Measurements from ENCODE around the gene TMEM151A.

Gene TMEM151A

DNA sequence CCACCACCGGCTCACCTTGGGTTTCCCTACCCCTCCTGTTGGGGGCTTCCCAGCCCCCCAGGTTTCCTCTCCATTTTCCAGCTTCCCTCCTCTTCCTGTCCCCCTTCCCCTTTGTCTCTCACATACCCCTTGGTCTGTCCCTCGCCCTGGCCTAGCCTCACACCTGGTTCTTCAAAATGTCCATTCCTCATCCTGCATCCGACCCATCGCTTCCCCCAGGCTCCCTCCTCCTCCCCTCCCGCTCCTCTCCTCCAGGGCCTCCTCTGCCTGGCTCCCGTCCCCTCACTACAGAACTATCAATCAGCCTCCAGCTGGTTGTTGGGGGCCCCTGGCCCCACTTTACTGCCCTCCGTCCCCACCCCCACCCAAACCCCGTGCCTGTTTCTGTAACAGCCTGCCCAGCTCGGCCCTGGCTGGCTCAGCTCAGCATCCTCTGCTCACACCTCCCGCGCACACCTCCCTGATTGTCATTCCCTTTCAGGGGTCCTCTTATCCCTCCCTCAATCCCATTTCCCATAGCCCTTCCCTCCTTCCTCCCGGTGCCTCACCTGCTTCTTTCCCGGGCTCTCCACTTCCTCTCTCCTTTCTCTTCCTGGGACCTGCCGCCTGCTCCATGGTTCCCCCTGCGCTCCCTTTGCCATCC lies 12.5 kb upstream of the TMEM151A start:
- TF ChIP-seq, protein P1, sequence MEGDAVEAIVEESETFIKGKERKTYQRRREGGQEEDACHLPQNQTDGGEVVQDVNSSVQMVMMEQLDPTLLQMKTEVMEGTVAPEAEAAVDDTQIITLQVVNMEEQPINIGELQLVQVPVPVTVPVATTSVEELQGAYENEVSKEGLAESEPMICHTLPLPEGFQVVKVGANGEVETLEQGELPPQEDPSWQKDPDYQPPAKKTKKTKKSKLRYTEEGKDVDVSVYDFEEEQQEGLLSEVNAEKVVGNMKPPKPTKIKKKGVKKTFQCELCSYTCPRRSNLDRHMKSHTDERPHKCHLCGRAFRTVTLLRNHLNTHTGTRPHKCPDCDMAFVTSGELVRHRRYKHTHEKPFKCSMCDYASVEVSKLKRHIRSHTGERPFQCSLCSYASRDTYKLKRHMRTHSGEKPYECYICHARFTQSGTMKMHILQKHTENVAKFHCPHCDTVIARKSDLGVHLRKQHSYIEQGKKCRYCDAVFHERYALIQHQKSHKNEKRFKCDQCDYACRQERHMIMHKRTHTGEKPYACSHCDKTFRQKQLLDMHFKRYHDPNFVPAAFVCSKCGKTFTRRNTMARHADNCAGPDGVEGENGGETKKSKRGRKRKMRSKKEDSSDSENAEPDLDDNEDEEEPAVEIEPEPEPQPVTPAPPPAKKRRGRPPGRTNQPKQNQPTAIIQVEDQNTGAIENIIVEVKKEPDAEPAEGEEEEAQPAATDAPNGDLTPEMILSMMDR (IDR thresholded peaks at IDR 0.05; ENCODE audit: insufficient read depth, low read depth, low read length, missing control alignments): no peak
- H3K4me3 ChIP-seq (ENCODE audit: low read length): no peak overlapping the region
- no peak for DNase-seq (ENCODE audit: low read depth)

DNA sequence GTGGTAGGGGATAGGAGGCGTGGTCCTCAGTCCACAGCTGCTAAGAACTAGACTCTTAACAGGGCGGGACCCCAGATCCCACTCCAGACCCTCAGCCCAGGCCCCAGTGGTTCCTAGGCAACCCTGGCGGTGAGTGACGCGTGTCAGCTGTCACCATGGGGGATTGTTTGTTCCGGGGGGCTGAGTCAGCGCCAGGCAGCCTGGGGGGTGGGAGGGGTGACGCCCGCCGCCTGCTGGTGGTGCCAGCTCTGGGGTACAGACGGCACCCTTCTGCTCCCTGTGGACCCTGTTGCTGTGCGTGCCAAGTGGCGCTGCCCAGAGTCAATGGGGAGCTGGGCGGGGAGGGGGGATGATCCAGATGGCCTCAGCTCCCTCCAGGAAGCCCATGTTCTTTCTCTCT lies 11.3 kb upstream of the TMEM151A start:
- H3K4me3 ChIP-seq (ENCODE audit: low read length): no peak overlapping the region
- no peak for DNase-seq (ENCODE audit: low read depth)
- TF ChIP-seq, protein P1 (IDR thresholded peaks at IDR 0.05; ENCODE audit: insufficient read depth, low read depth, low read length, missing control alignments): no peak

DNA sequence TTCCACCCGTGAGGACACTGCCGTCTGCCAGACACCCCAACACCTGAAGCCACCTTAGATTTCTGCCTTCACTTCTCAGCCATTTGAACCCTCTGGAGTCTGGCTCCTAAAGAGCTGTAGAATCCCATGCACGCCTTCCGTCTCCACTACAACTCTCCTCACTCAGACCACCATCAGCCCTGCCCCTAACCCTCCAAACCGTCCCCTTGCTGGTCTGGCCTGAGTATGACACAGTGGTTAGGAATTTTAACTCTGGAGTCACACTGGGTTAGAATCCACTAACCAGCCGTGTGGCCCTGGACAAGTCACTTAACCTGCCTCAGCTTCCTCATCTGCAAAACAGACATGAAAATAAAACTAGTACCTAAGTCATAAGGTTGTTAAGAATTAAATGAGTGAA lies 10.7 kb upstream of the TMEM151A start:
- TF ChIP-seq, protein P1 (IDR thresholded peaks at IDR 0.05; ENCODE audit: insufficient read depth, low read depth, low read length, missing control alignments): no peak
- H3K4me3 ChIP-seq (ENCODE audit: low read length): no peak overlapping the region
- DNase-seq (ENCODE audit: low read depth): no peak

DNA sequence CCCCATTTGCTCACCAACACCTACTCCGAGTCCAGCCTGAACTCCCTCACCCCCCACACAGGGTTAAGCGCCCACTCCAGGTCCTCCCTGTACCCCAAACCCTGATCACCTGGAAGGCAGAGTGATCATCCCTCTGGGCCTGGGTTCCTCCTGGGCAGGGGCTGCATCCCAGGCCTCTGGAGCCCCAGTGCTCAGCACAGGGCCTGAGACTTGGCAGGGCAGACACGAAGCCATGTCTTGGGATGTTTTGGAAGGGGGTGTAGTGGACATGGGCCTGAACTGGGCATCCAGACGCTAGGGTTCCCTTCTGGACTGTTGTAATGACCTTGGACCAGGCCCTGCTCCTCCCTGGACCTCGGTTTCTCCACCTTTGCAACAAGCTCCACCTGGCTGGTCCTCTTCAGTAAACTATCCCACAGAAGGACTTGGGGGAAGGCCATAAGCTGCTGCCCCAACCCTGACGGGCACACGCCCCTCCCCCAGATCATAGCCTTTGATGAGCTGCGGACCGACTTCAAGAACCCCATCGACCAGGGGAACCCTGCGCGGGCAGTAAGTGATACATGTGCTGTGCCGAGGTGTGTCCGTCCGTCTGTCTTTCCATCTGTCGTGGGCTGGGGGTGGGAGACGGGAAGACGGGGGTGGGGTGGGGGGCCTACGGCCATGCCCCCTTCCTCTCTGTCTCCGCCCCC lies 9.8 kb upstream of the TMEM151A start:
- H3K4me3 ChIP-seq (ENCODE audit: low read length): no peak overlapping the region
- TF ChIP-seq, protein P1 (IDR thresholded peaks at IDR 0.05; ENCODE audit: insufficient read depth, low read depth, low read length, missing control alignments): no peak
- DNase-seq (ENCODE audit: low read depth): no peak

DNA sequence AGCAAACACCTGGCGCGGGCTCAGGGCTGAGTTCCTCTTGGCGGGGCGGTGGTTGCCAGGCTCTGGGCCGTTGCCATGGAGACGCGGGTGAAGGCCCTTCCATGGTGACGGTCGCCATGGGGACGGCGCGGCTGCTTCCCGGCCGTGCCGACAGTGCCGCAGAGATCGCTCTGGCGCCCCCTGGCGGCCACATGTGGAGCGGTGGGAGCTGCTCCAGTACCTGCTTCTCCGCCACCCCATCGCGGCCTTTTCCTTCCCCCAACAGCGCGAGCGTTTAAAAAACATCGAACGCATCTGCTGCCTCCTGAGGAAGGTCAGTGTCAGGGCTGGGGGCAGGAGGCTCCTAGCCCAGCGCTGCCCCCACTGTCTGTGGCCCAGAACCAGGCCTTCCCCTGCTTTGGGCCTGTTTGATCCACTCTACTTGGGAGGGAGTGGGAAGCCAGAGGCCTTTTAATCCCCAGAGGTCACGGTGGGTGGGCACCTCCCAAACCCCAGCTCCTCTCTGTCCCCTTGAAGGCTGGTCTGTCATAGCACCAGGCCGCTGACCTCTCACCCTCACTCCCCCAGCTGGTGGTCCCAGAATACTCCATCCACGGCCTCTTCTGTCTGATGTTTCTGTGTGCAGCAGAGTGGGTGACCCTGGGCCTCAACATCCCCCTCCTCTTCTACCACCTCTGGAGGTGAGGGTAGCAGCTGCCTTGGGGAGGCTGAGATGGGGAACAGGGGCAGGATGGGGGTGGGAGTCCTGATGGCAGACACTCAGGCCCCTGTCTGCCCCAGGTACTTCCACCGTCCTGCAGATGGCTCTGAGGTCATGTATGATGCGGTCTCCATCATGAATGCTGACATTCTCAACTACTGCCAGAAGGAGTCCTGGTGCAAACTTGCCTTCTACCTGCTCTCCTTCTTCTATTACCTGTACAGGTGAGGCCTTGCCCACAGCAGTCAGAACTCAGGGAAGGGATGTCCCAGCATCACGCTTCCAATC lies 8.9 kb upstream of the TMEM151A start:
- no peak overlapping the region for H3K4me3 ChIP-seq (ENCODE audit: low read length)
- peak; percentile 95 for DNase-seq (ENCODE audit: low read depth)
- TF ChIP-seq, protein P1 (IDR thresholded peaks at IDR 0.05; ENCODE audit: insufficient read depth, low read depth, low read length, missing control alignments): peak; percentile 84

DNA sequence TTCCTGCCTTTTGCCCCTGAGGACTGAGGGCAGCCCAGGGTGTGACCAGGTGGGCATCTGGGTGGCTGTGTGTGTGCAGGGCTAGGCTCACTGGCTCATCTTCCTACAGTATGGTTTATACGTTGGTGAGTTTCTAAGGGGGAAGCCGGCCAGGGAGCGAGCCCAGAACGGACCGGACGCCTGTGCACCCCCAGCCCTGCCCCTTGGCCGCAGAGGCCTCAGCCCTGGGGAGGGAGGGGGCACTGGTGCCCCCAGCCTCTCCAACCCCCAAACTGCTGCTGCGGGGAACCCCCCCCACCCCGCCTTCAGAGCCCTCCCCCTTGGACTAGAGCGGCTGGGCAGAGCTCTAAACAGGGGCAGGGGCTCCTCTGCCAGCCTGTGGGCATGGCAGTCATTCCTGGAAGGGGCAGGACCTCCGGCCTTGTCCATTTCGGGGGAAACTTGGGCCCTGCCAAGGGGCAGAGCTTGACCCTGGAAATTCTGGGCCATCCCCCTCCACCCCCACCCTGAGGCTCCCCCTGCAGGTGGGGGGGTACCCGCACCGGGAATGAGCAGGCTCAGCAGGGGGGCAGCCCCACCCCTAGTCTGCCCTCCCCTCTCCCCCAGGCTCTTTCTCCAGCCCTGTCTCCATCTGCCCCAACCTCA lies 8.1 kb upstream of the TMEM151A start:
- no peak for DNase-seq (ENCODE audit: low read depth)
- TF ChIP-seq, protein P1 (IDR thresholded peaks at IDR 0.05; ENCODE audit: insufficient read depth, low read depth, low read length, missing control alignments): no peak
- H3K4me3 ChIP-seq (ENCODE audit: low read length): no peak overlapping the region
